ENCODE data around the gene PIGC.

The PIGC gene

GRCh38 chr1:172427191-172427590 lies 16.7 kb downstream of the PIGC start:
- no peak for DNase-seq

DNA sequence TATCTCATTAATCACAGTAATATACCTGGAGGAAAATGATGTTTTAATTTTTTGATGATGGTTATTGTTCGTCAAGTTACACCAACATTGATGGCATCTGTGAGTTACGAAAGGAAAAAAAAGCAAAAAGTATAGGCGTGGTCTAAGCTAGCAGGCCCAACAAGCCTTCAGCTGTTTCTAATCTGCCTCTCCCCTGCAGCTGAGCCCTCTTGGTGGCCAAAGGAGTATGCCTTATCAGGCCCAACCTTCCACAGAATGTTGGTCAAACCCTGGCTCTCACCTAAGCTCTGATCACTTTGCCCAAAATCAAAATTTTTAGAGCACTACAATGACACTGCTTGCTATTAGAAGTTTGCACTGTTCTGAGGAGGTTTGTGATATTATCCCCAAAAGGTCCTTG lies 18.5 kb downstream of the PIGC start:
- no peak for DNase-seq

- no peak for DNase-seq
Observed at GRCh38 chr1:172423336-172423735, 20.5 kb downstream of the PIGC start.

DNA sequence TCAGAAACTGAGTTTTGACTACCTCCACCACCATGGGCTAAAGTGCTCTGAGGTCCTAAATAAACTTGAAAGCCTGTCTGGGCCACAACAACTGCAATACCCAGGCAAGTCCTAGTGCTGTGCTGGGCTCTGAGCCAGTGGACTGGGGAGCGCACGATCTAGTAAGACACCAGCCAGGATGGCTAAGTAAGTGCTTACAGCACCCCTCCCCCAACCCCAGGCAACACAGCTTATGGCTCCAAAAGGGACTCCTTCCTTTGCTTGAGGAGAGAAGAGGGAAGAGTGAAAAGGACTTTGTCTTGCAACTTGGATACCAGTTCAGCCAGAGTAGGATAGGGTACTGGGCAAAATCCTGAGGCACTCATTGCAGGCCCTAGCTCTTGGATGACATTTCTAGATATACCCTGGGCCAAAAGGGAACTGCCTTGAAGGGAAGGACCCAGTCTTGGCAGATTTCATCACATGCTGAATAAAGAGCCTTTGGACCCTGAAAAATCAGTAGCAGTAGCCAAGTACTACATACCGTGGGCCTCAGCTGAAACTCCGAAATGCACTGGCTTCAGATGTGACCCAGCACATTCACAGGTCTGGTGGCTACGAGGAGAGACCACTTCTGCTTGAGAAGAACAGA lies 21.8 kb downstream of the PIGC start:
- no peak for DNase-seq

DNA sequence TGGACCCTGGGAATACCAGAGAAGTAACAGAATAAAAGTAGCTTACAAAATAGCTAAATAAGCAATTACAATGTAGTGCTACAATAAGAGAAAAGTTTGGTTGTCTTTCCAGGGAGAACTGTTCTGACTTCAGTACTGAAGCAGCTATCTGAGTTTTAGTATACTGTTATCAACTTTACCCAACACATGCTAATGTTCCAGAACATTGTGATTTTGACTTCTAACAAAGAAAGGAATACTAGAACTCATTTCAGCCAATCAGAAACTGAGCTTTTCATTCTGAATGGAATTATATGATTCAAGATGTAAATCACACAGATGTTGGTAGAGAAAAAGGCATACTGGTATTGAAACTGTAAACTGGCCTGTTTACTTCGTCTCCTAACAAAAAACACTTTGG lies 23.5 kb downstream of the PIGC start, which contains the start of gene C1orf105:
Gene C1orf105 (plus strand): TSS at position 301 of the 400 bp plus-strand sequence. CDS start 201 bp downstream, outside the sequence.
- DNase-seq = no peak

DNA sequence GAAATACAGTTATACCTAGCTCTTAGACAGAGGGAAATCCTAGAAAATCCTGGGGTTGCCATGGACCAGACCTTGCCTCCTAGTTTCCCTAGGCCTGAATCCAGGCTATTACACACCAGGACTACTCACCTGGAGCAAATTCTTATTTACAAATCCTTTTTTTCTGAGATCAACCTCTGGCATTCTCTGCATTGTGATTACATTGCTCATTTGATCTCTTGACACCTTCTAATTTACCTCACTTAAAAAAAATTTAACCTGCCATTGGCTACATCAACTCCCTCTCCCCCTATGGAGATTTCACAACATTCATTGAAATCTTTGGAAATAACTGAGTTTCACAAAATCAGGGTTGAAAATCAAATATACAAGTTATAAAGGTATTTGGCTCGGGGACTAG lies 26.3 kb downstream of the PIGC start:
- no peak for DNase-seq

DNA sequence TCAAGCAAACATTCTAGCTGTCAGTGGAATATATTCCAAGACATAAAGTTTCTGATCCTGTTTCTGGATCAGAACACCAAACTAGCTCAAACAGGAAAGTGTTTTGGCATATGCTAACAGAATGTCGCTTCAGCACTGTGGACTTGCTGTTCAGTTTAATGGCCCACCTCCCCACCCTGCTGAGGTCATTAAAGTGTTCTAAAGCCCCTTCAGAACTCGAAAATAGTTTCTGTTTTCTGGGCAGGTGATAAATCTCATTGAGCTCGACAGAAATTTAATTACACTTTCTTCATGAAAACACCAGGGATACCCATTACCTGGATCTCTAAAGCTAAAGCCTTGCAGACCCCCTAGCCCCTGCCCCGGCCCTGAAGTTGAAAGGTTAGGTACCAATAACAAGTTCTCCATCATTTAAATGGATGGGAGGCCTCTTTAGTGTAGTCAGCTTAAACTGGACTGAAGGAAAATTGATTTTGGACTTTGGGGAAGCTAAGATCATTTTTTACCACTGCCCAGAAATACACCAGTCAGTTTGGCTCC lies 27.3 kb downstream of the PIGC start:
- no peak for DNase-seq

GRCh38 chr1:172414331-172414730 lies 29.5 kb downstream of the PIGC start:
- DNase-seq = no peak

GRCh38 chr1:172411791-172412338 lies 32.0 kb downstream of the PIGC start:
- DNase-seq = no peak

DNA sequence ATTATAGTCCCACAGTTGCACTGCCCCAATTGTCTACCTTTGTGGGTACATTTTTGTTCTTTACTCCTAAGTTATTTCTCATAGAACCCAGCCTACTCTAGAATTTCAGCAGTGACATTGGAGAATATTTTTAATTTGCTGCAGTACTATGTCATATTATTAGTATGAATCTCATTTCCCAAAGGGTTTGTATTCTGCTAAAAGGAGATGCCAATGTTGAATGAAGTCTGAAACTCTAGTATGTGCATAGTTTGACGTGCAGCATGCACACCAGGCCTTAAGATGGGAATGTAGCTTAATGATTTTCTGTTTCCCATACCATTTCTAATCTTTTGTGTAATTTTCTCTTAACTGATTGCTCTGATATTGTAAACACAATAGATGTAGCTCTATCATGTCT lies 33.8 kb downstream of the PIGC start:
- DNase-seq = no peak

- DNase-seq = no peak
Observed at GRCh38 chr1:172408958-172409357, 34.9 kb downstream of the PIGC start.

- no peak for DNase-seq
Observed at GRCh38 chr1:172406968-172407367, 36.9 kb downstream of the PIGC start.

DNA sequence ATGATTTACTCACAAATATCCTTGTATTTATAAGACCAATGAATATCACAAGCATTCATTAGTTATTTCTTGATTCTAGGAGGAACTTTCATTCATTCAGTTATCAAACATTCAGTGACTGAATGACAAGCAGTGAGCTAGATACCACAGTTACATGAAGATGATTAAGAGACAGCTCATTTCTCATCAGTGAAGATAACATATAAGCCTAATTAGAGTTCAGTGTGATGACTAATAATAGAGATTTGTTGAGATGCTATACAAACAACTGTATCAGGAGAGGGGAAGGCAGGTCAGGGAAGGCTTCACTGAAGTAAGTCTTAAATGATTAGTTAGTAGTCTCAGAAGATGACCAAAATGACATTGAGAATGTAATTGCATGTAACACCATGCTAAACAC lies 38.0 kb downstream of the PIGC start:
- DNase-seq = no peak

GRCh38 chr1:172404121-172404520 lies 39.7 kb downstream of the PIGC start:
- DNase-seq = no peak

- no peak for DNase-seq
Observed at GRCh38 chr1:172402878-172403569, 40.8 kb downstream of the PIGC start.

GRCh38 chr1:172401892-172402291 lies 42.0 kb downstream of the PIGC start:
- DNase-seq = no peak

- DNase-seq = no peak
Observed at GRCh38 chr1:172401477-172401876, 42.4 kb downstream of the PIGC start.

- no peak for DNase-seq
Observed at GRCh38 chr1:172400722-172401105, 43.2 kb downstream of the PIGC start.

DNA sequence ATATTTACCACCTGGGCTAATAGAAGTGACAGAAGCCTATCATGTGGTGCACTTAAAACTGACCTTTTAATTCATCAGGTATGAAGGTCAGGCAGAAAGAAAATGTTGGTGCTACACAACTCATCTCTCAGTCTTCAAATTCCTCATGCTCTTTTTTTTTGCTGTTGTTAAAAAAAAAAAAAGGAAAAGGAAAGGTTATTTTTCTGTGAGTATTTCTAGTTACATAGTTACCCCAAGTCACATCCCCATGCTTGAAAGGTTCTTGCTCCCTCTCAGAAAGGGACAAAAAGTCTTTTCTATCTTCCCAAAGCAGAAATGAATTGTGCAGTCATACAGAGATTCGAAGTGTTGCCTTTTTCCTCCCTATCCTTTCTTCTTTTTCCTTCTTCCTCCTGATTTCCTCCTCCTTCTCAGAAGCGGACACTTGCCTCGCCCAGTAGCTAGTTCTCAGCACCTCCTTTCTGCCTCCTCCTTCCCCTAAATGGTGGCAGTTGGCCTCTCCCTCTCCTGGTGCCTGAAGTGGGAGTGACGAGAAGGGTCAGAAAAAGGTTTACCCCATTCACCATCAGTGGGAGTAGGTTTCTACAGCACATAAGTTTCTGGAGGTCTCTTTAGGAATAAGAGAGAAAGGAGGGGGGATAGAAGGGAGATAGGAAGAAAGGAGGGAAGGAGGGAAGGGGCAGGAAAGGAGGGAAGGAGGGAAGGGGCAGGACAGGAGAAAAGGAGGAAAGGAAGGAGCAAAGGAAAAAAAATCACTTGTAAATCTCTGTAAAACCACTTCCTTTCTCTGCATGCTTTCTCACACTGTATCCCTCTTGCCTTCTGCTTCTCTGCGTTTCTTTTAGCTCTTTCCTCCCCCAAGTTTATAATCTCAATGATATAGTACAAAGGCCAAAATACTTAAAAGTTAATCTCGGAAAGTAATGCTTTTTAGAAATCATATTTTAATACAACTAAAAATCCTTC lies 43.8 kb downstream of the PIGC start:
- DNase-seq = no peak

- DNase-seq = no peak
Observed at GRCh38 chr1:172398970-172399755, 44.7 kb downstream of the PIGC start.

DNA sequence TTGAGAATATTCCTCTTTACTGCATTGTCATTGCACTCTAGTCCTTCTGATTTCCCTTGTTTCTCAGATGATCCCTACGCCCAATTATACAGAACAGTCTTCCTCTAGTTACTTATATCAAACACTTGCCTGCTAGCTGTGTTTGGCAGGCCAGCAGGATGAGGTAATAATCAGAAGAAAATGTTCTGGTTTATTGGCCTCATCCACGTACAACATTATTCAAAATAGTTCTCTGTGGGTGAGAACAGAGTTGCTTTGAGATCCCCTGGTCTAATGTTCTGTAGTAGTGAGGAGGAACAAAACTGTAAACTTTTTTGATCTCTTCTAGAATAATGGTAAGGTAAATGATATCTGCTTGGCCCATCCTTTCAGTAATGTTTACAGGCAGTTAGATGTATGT lies 45.7 kb downstream of the PIGC start:
- no peak for DNase-seq

- no peak for DNase-seq
Observed at GRCh38 chr1:172397633-172398032, 46.2 kb downstream of the PIGC start.
